GM13977 (cell line): ENCODE measurements around the gene ATE1.

ENCODE experiments used
- DNase-seq: peaks from one replicate; pipeline ENCODE4 v3.0.0; 2012; ENCODE audit warnings: low spot score
- in situ Hi-C: fragments of 300-500 bp; cut with MboI; formaldehyde crosslinking; loops from one replicate; pipeline ENCODE4 v1.12.0; 2022; ENCODE audit warnings: low sequenced_read_pairs, low pct_unique_long_range_greater_than_20kb, mixed read lengths, inconsistent platforms; ENCODE audit not compliant: unreplicated experiment
- TF ChIP-seq, protein P1 (sequence below): IDR thresholded peaks from 2 replicates; pipeline ENCODE4 v1.5.1; 2012; ENCODE audit warnings: mild to moderate bottlenecking, control low read depth; ENCODE audit not compliant: insufficient read depth; ENCODE audit errors: extremely low read depth, missing control alignments

Gene ATE1

DNA sequence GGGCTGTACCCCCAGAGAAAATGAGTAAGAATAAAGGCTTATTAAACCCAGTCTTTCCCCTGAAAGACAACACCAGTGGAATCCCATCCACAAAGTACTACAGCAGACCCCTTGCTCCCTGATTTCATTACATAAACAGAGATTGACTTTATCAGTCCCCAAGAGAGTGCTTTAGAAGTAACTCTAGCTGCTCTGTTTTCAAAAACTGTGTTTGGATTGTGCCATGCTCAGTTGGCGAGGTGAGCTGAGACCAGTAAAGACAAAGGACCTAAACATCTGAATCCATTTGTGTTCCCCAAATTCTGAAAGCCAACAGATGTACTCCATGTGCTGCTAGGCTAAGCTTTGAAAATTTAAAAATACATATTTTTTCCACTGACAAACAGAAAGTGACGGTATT, 127.0 kb downstream of the ATE1 start:
- no peak for DNase-seq
- TF ChIP-seq, protein P1, sequence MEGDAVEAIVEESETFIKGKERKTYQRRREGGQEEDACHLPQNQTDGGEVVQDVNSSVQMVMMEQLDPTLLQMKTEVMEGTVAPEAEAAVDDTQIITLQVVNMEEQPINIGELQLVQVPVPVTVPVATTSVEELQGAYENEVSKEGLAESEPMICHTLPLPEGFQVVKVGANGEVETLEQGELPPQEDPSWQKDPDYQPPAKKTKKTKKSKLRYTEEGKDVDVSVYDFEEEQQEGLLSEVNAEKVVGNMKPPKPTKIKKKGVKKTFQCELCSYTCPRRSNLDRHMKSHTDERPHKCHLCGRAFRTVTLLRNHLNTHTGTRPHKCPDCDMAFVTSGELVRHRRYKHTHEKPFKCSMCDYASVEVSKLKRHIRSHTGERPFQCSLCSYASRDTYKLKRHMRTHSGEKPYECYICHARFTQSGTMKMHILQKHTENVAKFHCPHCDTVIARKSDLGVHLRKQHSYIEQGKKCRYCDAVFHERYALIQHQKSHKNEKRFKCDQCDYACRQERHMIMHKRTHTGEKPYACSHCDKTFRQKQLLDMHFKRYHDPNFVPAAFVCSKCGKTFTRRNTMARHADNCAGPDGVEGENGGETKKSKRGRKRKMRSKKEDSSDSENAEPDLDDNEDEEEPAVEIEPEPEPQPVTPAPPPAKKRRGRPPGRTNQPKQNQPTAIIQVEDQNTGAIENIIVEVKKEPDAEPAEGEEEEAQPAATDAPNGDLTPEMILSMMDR: no peak
- in situ Hi-C loops: no loop called here

DNA sequence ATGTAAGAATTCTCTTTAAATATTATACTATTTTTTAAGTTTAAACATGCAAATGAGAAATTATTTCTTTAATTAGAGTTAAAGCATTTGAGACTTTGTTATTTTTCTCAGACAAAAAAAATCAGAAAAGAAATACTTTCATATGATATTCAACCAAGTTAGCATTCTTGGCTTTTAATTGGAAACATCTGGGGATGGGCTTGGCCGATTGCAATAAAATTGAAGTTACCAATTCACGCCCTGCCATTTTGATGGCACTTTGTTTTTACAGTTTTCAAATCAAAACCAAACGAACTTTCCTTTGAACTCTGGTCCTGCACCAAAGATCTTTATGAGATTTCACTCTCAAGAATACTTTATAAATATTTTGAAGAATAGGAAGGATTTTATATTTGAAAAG, 127.7 kb downstream of the ATE1 start:
- no peak for DNase-seq
- in situ Hi-C loops: no loop called here
- TF ChIP-seq, protein P1: no peak

DNA sequence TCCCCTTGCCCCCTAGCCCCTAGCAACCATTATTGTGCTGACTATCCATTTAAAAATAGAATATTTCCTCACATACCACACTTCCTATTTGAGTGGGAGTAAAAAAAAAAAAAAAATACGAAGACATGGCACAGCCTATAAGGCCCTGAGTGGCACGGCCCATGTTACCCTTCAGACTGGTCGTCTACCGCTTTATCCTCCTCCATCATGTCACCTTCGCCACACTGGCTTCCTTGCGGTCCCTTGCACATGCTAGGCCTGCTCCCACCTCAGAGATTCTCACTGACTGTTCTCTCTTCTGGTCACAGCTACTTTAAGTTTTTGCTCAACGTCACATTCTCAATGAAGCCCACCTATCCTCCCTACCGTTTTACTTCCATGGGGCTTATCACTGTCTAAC, 130.3 kb downstream of the ATE1 start:
- TF ChIP-seq, protein P1: no peak
- DNase-seq: no peak
- in situ Hi-C loops: no loop called here

DNA sequence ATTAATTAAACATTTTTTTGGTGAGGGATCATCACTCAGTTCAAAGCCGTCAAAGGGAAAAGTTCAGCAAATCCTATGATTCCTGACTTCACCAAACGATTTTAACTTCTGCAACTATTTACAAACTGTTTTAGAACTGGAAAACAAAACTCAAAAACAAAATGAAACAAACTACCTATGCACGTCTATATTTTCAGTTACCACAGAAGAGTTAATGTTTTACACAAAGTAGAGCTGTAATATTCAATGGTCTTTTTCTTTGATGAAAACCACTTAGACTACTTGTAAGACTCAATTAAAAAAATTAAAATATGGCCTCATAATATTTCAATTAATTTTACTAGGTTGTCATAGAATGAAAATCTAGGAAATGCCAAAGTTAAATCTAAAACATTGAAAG, 131.5 kb downstream of the ATE1 start:
- in situ Hi-C loops: no loop called here
- DNase-seq: no peak
- TF ChIP-seq, protein P1: no peak

DNA sequence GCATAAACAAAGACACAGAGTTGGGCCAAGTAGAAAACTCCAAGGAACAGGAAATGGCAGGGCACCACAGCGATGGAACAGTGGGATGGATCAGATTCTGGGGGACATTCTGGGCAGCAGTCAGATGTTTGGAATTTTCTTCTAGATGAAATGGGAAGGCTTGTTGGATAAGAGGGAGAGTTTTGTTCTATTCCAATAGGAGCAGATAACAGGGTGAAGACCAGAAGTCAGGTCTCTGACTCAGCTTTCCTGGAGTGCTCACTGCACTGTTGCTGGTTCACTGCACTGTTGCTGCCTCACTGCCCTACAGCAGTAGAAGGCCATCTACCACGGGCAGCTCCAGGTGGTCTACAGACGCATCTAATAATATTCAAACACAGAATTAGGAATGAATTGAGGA, 135.6 kb downstream of the ATE1 start:
- no peak for DNase-seq
- in situ Hi-C loops: no loop called here
- TF ChIP-seq, protein P1: no peak

DNA sequence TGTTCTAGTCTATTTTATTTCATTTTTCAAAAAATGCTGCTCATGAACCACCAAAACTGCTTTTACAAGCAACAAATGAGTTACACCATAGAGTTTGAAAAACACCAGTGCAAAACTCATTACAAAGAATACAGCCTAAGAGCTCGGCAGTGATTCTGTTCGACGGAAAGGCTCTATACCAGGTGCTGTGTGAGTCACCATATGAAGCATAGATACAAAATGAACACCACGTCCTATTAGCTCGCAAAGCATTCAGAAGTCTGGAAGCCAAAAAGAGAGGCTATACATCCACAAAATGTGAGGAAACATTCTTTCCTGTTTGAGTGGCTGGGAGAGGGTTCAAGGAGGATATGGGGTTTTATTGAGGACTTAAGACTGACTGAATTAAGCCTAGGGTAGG, 136.1 kb downstream of the ATE1 start:
- no peak for DNase-seq
- in situ Hi-C loops: no loop called here
- TF ChIP-seq, protein P1: no peak

DNA sequence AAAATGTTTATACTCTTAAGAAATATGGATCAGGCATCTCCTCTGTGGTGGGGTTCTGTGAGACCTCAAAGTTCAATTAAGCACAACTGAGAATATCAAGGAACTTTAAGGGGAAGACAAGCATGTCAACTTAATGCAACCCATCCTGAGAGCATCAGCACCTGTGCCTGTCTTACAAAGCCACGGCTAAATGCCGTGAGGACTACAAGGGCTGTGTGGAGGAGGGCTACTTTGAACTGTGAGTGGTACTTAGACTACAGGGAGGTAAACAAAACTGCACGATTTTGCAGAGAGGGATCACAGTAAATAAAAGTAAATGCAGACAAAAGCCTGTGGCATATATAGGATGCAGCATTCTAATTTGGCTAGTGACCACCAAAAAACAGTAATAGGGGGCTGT, 139.1 kb downstream of the ATE1 start:
- in situ Hi-C loops: no loop called here
- TF ChIP-seq, protein P1: no peak
- DNase-seq: no peak
